Suprapubic skin (tissue), 3 donors: ENCODE data around the gene NPBWR2.

Experiments used
- POLR2A ChIP-seq, 2 donors: fragments of 450-650 bp; IDR thresholded peaks; one replicate each; pipeline ENCODE4 v1.6.1; 2017; ENCODE audit warnings: antibody characterized with exemption in 2 of 2, mild to moderate bottlenecking in 2 of 2, moderate library complexity in 2 of 2
- TF ChIP-seq, protein P1 (sequence below), 2 donors: fragments of 200-600 bp in 1 of 2; fragments of 450-650 bp in 1 of 2; sonication (generic) in 1 of 2; IDR thresholded peaks; one replicate each; pipeline ENCODE4 v1.5.1; 2016 to 2019; ENCODE audit warnings: antibody characterized with exemption in 2 of 2, mild to moderate bottlenecking in 1 of 2, moderate library complexity in 1 of 2

DNA sequence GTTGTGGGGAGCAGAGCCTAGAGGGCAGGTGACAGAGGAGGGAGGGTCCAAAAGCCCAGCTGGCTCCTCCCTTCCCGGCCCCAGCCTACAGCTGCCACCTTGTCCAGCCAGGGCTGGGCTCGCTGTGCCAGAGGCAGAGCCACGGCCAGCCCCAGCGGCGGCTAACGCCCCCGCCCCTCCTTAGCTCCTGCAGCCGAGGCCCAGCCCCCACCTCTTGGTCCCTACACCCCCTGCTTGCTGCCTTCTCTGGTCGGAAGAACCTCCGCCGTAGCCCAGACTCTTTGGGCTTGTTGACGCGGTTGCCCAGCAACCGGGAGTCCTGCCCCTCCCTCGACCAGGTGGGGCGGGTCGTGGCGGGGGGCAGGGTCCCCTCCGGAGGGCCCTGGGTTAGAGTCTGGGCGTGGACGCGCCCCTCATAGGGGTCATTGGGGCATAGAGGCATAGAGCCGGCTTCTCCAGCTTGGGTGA is 22.6 kb downstream of the NPBWR2 start:
- no peak for TF ChIP-seq POLR2A (IDR thresholded peaks at IDR 0.05)
- TF ChIP-seq, protein P1, sequence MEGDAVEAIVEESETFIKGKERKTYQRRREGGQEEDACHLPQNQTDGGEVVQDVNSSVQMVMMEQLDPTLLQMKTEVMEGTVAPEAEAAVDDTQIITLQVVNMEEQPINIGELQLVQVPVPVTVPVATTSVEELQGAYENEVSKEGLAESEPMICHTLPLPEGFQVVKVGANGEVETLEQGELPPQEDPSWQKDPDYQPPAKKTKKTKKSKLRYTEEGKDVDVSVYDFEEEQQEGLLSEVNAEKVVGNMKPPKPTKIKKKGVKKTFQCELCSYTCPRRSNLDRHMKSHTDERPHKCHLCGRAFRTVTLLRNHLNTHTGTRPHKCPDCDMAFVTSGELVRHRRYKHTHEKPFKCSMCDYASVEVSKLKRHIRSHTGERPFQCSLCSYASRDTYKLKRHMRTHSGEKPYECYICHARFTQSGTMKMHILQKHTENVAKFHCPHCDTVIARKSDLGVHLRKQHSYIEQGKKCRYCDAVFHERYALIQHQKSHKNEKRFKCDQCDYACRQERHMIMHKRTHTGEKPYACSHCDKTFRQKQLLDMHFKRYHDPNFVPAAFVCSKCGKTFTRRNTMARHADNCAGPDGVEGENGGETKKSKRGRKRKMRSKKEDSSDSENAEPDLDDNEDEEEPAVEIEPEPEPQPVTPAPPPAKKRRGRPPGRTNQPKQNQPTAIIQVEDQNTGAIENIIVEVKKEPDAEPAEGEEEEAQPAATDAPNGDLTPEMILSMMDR (IDR thresholded peaks at IDR 0.05), result no peak
